ENCODE results near the gene MAD1L1. TPM values are rescaled to one million over a fixed set of nuclear protein-coding genes. Genes with fewer than 3 reads are reported as not detected.

MAD1L1 gene
- total RNA-seq, 1 donor from 2014 or later = 54.0 TPM

DNA sequence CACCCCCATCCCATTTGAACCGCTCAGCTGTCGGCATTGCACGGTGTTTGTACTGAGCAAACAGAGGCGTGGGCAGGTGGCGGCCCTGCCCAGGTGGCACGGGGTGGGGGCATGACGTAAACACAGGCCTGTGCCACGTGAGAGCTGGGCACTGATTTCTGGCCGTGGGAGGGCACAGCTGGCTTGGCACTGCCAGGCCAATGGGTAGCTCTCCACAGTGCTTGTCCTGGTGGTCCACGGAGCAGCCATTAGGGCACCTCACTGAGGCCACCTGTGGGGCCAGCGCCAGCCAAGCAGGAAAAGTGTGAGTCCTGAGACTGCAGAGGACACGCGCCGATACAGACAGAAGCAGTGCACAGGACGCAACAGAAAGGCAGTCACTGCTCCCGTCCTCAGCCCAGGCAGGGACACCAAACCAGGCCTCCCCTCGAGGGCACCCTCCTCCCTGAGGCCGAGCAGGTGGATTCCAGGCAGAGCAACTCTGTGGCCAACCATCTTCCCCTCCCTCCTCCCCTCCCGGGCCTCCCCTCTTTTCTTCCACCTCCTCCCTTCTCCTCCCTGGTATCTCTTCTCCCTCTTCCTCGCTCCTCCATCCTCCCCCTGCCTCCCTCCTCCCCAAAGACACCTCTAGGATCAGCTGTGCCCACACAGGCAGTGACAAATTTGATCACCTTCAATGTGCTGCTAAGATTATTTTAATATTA, 303.9 kb downstream of the MAD1L1 start:
- H3K9me3 Mint-ChIP-seq = no peaks in the 10 kb centered on the region
- peaks cover 18% of the 10 kb centered on the region for H3K27me3 Mint-ChIP-seq
- peaks cover 38% of the 10 kb centered on the region for H3K36me3 Mint-ChIP-seq (ENCODE audit: low read depth)
- H3K27ac Mint-ChIP-seq = no peak overlapping the region
- DNase-seq = no peak
- peaks cover 37% of the 10 kb centered on the region for H3K4me1 Mint-ChIP-seq
- no peak overlapping the region for H3K4me3 Mint-ChIP-seq
- intact Hi-C loops (cut with micrococcal nuclease) = no loop called here

DNA sequence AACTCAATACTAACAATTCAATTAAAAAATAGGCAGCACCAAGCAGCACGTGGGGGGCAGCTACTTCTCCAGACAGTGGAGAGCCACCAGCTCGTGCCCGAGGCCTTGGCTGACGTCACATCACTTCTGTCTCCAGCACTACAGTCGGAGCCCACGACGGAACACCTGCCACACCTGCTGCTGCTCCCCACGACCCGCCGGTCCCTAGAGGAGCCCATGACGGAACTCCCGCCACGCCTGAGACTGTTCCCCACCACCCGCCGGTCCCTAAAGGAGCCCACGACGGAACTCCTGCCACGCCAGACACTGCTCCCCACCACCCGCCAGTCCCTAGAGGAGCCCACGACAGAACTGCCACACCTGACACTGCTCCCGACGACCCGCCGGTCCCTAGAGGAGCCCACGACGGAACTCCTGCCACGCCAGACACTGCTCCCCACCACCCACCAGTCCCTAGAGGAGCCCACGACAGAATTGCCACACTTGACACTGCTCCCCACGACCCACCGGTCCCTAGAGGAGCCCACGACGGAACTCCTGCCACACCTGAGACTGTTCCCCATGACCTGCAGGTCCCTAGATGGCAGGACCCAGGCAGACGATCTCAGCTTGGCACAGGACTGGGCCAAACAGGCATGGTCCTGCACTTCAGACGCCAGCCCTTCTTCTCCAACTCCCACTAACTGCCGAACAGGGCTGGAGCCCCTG, 304.7 kb downstream of the MAD1L1 start:
- Mint-ChIP-seq H3K9me3 (no peaks in the 10 kb centered on the region), H3K36me3 (ENCODE audit: low read depth) (peaks cover 37% of the 10 kb centered on the region), H3K4me1 (peaks cover 39% of the 10 kb centered on the region), H3K27ac (no peak overlapping the region), H3K4me3 (no peak overlapping the region), H3K27me3 (peaks cover 19% of the 10 kb centered on the region)
- DNase-seq = no peak
- intact Hi-C loops (cut with micrococcal nuclease) = loop anchor here (2.0 kb wide), 1 partner anchor 261 kb away; no protein-coding TSS in a partner anchor

DNA sequence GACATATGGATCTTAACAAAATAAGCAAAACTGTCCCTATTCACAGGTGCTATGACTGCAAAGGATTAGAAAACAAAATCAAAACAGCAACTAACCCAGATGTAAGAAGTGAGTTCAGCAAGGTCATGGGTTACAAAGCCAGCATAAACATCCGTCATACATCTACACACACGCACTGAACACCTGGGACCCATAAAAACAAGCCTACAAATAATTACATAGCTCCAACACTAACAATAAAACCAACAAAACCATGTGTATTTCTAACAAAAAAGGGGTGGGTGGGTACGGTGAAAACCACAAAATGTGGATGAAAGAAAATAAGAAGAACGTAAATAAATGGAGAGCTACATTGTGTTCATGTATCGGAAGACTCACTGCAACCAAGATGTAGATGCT, 305.8 kb downstream of the MAD1L1 start:
- Mint-ChIP-seq H3K27me3 (peaks cover 21% of the 10 kb centered on the region), H3K9me3 (no peaks in the 10 kb centered on the region), H3K4me3 (no peak overlapping the region), H3K4me1 (peaks cover 51% of the 10 kb centered on the region), H3K27ac (no peak overlapping the region), H3K36me3 (ENCODE audit: low read depth) (peaks cover 34% of the 10 kb centered on the region)
- DNase-seq = no peak
- intact Hi-C loops (cut with micrococcal nuclease) = loop anchor here (1.0 to 2.0 kb wide), 3 partner anchors 13 to 260 kb away; no protein-coding TSS in a partner anchor

DNA sequence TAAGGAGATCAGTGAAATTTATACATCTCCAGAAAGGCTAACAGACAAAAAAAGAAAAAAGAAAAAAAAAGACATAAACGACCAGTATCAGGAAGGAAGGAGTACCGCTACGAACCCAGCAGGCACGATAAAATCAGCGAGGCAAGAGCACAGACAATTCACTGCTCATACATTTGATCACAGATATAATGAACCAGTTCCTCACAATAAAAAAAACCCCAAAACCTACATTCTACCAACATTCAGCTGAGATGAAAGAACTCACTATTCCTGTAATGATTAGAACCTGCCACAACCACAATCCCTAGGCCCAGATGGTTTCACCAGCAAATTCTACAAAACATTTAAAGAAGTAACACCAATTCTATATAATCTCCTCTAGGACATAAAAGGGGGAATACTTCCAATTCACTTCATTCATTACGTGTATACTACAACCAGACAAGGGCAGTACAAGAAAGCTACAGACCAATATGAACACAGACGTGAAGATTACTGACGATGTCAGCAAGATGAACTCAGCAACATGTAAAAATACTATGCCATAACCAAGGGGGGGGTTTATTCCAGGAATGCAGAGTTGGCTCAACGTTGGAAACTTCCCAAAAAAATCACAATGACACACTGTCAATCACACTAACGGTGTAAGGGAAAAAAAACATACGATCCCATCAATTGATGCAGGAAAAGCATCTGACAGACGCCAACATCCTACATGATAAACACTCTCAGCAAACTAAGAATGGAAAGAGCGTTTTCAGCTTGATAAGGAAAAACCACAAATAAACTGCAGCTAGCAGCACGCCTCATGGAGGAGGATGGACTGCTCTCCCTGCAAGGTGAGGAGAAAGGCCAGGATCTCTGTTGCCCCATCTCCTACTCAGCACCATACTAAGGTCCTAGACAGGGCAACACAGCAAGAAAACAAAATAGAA, 306.5 kb downstream of the MAD1L1 start:
- Mint-ChIP-seq H3K9me3 (no peaks in the 10 kb centered on the region), H3K36me3 (ENCODE audit: low read depth) (peaks cover 30% of the 10 kb centered on the region), H3K27ac (peak overlapping the region; percentile 18), H3K4me3 (peak overlapping the region; percentile 67), H3K27me3 (peaks cover 21% of the 10 kb centered on the region), H3K4me1 (peaks cover 55% of the 10 kb centered on the region)
- peak; percentile 79 for DNase-seq
- intact Hi-C loops (cut with micrococcal nuclease) = loop anchor here (1.0 to 2.0 kb wide), 3 partner anchors 14 to 259 kb away; no protein-coding TSS in a partner anchor

DNA sequence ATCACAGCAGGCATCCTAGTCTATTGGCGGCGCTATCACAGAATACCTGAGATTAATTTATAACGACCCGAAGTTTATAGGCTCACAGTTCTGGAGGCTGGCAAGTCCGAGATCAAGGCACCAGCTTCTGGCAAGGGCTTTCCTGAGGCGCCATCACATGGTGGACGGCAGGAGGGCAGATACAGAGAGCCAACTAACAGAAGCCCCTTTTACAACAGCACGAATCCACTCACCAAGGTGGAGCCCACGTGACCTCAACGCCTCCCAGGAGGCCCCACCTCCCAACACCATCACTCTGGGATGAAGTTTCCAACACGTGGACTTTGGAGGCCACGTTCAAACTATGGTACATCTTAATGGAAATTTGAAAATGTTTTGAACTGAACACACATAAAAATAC, 307.4 kb downstream of the MAD1L1 start:
- H3K4me1 Mint-ChIP-seq = peaks cover 61% of the 10 kb centered on the region
- DNase-seq = no peak

DNA sequence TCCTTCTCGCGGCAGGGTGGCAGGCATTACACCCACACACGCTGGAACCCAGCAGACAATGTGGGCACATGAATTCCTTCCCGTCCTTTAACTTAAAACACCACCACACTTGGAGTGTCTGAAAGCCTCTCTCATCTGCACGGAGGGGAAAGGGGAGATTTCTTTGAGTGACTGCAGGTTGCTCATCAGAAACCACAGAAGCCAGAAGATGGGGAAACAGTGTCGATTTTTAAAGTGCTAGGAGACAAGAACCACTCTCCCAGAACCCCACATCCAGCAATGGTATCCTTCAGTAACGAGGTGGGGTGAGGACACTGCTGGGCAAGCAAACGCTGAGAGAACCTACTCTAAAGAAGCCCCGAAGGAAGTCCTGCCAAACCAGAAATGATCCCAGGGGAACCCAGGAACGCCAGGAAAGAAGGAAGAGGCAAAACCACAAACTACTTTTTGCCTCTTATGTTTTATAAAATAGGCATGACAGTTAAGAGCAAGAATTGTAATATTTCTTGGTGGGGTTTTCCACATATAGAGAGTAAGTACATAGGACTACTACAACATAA, 308.4 kb downstream of the MAD1L1 start:
- peak; percentile 70 for DNase-seq
- H3K27me3 Mint-ChIP-seq = peaks cover 33% of the 10 kb centered on the region

More for the DNA sequence above, 307.4 kb downstream of the MAD1L1 start:
- peaks cover 30% of the 10 kb centered on the region for H3K36me3 Mint-ChIP-seq (ENCODE audit: low read depth)
- H3K27me3 Mint-ChIP-seq = peaks cover 26% of the 10 kb centered on the region
- intact Hi-C loops (cut with micrococcal nuclease) = no loop called here
- H3K27ac Mint-ChIP-seq = peak overlapping the region; percentile 18
- H3K9me3 Mint-ChIP-seq = no peaks in the 10 kb centered on the region
- H3K4me3 Mint-ChIP-seq = peak overlapping the region; percentile 67

DNA sequence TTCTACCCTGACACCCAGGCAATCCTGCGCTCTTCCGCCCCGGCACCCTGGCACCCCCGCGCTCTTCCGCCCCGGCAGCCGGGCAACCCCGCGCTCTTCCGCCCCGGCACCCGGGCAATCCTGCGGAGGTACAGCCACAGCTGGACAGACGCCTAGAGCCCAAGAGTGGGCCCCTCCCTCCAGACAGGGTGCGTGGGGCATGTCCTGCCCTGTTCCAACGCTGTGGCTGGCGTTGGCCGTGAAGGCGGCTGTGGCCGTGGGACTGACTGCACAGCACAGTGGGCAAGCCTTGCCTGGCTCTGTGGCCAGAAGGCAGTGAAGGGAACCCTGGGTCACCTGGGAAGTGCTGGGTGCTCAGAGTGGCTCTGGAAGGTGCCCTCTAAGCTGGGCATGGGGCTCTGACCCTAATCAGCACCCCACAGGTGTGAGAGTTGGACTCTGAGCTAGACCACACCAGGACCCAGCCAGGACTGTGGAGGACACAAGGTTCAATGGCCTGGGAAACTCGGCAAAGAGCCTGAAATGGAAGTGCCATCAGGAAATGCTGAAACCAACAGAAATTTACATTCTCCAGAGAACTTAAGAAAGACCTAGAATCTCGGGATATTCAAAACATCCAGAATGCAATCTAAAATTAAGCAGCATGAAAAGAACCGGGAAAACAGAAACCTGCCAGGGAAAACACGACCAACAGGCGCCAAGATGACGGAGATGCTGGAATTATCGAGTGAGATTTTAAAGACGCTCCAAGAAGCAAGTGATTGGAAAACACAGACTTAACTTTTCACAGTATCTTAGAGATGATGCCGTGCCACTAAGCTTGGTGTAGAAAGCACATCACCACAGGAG, 309.1 kb downstream of the MAD1L1 start:
- H3K27me3 Mint-ChIP-seq = peaks cover 33% of the 10 kb centered on the region
- H3K9me3 Mint-ChIP-seq = no peaks in the 10 kb centered on the region
- H3K36me3 Mint-ChIP-seq (ENCODE audit: low read depth) = peaks cover 37% of the 10 kb centered on the region
- DNase-seq = no peak
- H3K27ac Mint-ChIP-seq = no peak overlapping the region
- H3K4me3 Mint-ChIP-seq = peak overlapping the region; percentile 59
- peaks cover 71% of the 10 kb centered on the region for H3K4me1 Mint-ChIP-seq
- intact Hi-C loops (cut with micrococcal nuclease) = loop anchor here (5.0 kb wide), 1 partner anchor 114 kb away; no protein-coding TSS in a partner anchor

More for the DNA sequence above, 308.4 kb downstream of the MAD1L1 start:
- Mint-ChIP-seq H3K4me1 (peaks cover 71% of the 10 kb centered on the region), H3K4me3 (peak overlapping the region; percentile 59), H3K36me3 (ENCODE audit: low read depth) (peaks cover 37% of the 10 kb centered on the region), H3K27ac (peak overlapping the region; percentile 29), H3K9me3 (no peaks in the 10 kb centered on the region)
- intact Hi-C loops (cut with micrococcal nuclease) = loop anchor here (5.0 kb wide), 1 partner anchor 113 kb away; no protein-coding TSS in a partner anchor

GRCh38 chr7:1922870-1923236, 309.9 kb downstream of the MAD1L1 start:
- Mint-ChIP-seq H3K4me3 (peak overlapping the region; percentile 70), H3K4me1 (peaks cover 71% of the 10 kb centered on the region), H3K27ac (no peak overlapping the region), H3K36me3 (ENCODE audit: low read depth) (peaks cover 37% of the 10 kb centered on the region), H3K9me3 (no peaks in the 10 kb centered on the region), H3K27me3 (peaks cover 29% of the 10 kb centered on the region)
- intact Hi-C loops (cut with micrococcal nuclease) = loop anchor here (1.0 to 5.0 kb wide), 3 partner anchors 17 to 114 kb away; no protein-coding TSS in a partner anchor
- DNase-seq = no peak

- Mint-ChIP-seq H3K9me3 (no peaks in the 10 kb centered on the region), H3K27me3 (peaks cover 24% of the 10 kb centered on the region), H3K36me3 (ENCODE audit: low read depth) (peaks cover 35% of the 10 kb centered on the region), H3K27ac (no peak overlapping the region), H3K4me3 (peak overlapping the region; percentile 70), H3K4me1 (peaks cover 68% of the 10 kb centered on the region)
- peak; percentile 87 for DNase-seq
- intact Hi-C loops (cut with micrococcal nuclease) = loop anchor here (1.0 to 5.0 kb wide), 3 partner anchors 18 to 115 kb away; no protein-coding TSS in a partner anchor
Measured at GRCh38 chr7:1922071-1922869, 310.5 kb downstream of the MAD1L1 start.

DNA sequence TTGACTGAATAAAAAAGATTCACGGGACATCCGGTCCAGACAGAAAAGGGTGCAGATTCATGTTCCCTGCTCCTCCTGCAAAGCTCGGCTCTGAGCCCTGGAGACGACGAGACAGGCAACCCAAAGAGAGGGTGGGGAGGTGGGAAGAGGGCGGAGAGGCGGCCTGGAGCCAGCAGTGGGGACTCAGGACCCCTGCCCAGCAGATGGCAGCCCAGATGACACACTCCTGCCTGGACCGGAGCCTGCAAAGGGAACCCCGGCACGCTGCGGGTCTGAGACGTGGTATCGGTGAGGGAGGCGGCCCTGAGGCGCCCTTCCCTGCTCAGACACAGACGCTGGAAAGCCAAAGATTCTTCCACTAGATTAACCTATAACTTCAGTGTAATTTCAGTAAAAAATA, 311.9 kb downstream of the MAD1L1 start:
- intact Hi-C loops (cut with micrococcal nuclease) = loop anchor here (5.0 kb wide), 1 partner anchor 116 kb away; no protein-coding TSS in a partner anchor
- H3K36me3 Mint-ChIP-seq (ENCODE audit: low read depth) = peaks cover 35% of the 10 kb centered on the region
- DNase-seq = no peak
- H3K4me3 Mint-ChIP-seq = peak overlapping the region; percentile 82
- no peaks in the 10 kb centered on the region for H3K9me3 Mint-ChIP-seq
- H3K27ac Mint-ChIP-seq = no peak overlapping the region
- peaks cover 22% of the 10 kb centered on the region for H3K27me3 Mint-ChIP-seq
- peaks cover 54% of the 10 kb centered on the region for H3K4me1 Mint-ChIP-seq

DNA sequence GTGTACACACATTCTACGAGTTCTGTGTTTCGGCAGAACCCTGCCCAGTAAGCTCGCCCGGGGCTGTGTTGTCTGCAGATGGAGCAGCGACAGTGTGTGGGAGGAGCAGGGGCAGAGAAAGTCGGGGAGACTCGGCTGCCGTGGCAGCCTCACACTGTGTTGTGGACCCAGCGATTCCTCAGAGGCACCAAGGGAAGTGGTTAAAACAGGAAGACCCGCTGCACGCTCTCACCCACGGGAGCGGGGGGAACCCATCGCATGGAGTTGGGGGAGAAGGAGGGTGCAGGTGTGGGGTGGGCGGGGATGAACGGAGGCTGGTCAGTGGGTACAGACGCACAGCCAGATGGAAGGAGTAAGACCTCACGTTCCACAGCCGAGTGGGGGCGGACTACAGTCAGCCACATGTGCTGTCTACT, 312.5 kb downstream of the MAD1L1 start:
- H3K36me3 Mint-ChIP-seq (ENCODE audit: low read depth) = peaks cover 35% of the 10 kb centered on the region
- H3K4me3 Mint-ChIP-seq = peak overlapping the region; percentile 82
- H3K4me1 Mint-ChIP-seq = peaks cover 48% of the 10 kb centered on the region
- intact Hi-C loops (cut with micrococcal nuclease) = loop anchor here (5.0 kb wide), 1 partner anchor 117 kb away; no protein-coding TSS in a partner anchor
- H3K9me3 Mint-ChIP-seq = no peaks in the 10 kb centered on the region
- peaks cover 22% of the 10 kb centered on the region for H3K27me3 Mint-ChIP-seq
- peak; percentile 85 for DNase-seq
- H3K27ac Mint-ChIP-seq = peak overlapping the region; percentile 4
